ENCODE data around the gene PDRG1.

PDRG1 gene

GRCh38 chr20:31989030-31989645, 37.3 kb upstream of the PDRG1 start:
- H3K4me3 ChIP-seq (replicated peaks; ENCODE audit: low read depth, low read length) = no peak overlapping the region
- no peak for DNase-seq (ENCODE audit: extremely low read depth, low read depth)
- TF ChIP-seq CTCF (IDR thresholded peaks at IDR 0.05; ENCODE audit: low read depth, low read length, missing control alignments) = no peak

GRCh38 chr20:31988430-31989015, 36.7 kb upstream of the PDRG1 start:
- TF ChIP-seq CTCF (IDR thresholded peaks at IDR 0.05; ENCODE audit: low read depth, low read length, missing control alignments) = no peak
- DNase-seq (ENCODE audit: extremely low read depth, low read depth) = no peak
- no peak overlapping the region for H3K4me3 ChIP-seq (replicated peaks; ENCODE audit: low read depth, low read length)

GRCh38 chr20:31987744-31988143, 35.9 kb upstream of the PDRG1 start:
- no peak for DNase-seq (ENCODE audit: extremely low read depth, low read depth)
- no peak for TF ChIP-seq CTCF (IDR thresholded peaks at IDR 0.05; ENCODE audit: low read depth, low read length, missing control alignments)
- no peak overlapping the region for H3K4me3 ChIP-seq (replicated peaks; ENCODE audit: low read depth, low read length)

- DNase-seq (ENCODE audit: extremely low read depth, low read depth) = no peak
- H3K4me3 ChIP-seq (replicated peaks; ENCODE audit: low read depth, low read length) = no peak overlapping the region
- no peak for TF ChIP-seq CTCF (IDR thresholded peaks at IDR 0.05; ENCODE audit: low read depth, low read length, missing control alignments)
These were observed 33.2 kb upstream of the PDRG1 start for GRCh38 chr20:31984981-31985471.

- no peak for DNase-seq (ENCODE audit: extremely low read depth, low read depth)
- no peak for TF ChIP-seq CTCF (IDR thresholded peaks at IDR 0.05; ENCODE audit: low read depth, low read length, missing control alignments)
- no peak overlapping the region for H3K4me3 ChIP-seq (replicated peaks; ENCODE audit: low read depth, low read length)
These were observed 29.9 kb upstream of the PDRG1 start for GRCh38 chr20:31981784-31982183.

- no peak overlapping the region for H3K4me3 ChIP-seq (replicated peaks; ENCODE audit: low read depth, low read length)
- no peak for TF ChIP-seq CTCF (IDR thresholded peaks at IDR 0.05; ENCODE audit: low read depth, low read length, missing control alignments)
- DNase-seq (ENCODE audit: extremely low read depth, low read depth) = no peak
These were observed 28.0 kb upstream of the PDRG1 start for GRCh38 chr20:31979713-31980426.

Measured in HFF-Myc (cell line).